GM18858 (cell line): ENCODE results near the gene NPAS3.

Source experiments
- ATAC-seq: cut with Tn5 transposase; IDR thresholded peaks from one replicate; pipeline ENCODE4 v1.9.1; 2021; ENCODE audit not compliant: unreplicated experiment

Gene NPAS3

DNA sequence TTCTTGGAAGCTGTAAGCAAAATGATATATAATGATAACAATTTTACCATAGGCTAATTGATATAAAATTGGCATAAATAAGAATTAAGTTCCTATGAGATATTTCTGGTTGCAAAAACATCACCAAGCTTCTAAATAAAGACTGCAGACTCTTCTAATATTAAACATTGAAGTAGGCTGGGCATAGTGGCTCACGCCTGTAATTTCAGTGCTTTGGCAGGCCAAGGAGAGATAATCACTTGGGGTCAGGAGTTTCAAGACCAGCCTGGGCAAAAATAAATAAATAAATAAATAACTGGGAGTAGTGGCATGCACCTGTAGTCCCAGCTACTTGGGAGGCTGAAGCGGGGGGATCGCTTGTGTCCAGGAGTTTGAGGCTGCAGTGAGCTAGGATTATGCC is 71.8 kb downstream of the NPAS3 start:
- ATAC-seq: no peak

DNA sequence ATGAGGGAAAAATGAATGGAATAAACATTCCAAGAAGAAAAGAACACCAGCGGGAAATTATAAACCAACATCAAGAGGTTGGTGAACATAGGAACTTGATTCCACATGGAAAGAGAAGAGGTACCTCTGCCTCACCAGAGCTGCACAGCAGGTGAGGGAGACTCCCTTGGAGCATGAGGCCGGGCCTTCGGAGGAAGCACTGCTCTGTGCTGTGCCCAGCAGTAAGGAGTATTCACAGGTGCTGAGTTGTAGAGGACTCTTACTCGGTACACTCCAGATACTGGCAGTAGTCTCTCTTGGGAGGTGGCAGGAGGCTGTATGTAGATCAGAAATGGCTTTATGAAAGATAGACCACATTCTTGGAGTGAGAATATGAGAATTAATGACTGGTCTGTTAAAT is 76.0 kb downstream of the NPAS3 start:
- no peak for ATAC-seq

DNA sequence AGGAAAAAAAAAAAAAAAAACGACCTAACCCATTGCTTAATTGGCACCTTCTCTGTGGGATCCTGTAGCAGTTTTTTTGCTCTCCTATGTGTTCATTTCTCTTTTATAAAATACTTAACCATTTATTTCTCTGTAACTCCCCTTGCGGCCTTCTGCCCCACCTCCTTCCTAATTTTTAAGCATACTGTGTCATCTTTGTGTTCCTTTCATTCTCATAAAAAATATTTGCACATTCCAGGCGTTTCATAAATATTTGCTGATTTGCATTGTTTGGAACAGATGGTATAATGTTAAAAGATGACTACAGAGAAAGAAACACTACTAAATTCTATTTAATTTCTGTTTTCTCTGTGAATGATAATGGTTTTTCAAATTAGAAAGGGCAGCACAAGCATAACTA is 77.9 kb downstream of the NPAS3 start:
- no peak for ATAC-seq

DNA sequence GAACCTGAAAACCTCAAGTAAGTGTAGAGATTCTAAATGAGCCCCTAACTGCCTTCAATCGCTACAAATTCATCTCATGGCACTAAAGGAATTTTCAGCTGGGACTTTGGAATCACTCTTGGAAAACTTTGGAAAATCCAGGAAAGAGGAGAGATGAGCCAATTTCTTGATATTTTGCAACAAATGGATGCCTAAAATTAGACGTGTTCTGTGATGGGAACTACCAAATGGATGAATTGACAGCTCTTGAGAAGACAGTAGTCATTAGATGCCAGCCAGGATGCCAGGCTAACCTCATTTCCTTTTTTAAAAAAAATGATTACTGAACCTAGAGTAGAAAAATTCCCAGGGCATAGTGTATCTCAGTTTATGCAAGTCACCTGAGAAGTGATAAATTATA is 78.3 kb downstream of the NPAS3 start:
- no peak for ATAC-seq

DNA sequence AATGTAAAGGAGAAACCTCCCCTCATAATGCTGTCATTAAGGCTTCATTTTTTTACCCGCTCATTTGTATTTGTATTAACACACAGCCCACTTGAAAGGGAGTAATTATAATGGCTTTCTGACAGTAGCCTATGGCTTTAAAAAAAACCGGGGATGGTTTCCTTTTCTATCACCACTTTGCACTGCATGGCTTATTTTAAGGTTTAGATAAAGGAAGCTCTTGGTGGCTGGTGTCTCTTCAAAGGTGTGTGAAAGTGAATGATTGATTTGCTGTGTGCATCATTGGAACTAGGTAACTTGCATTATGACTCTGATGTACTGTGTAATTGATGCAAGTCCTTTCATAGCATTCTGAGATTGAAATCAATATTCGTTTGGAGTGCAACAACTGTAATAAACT is 80.7 kb downstream of the NPAS3 start:
- ATAC-seq: no peak

DNA sequence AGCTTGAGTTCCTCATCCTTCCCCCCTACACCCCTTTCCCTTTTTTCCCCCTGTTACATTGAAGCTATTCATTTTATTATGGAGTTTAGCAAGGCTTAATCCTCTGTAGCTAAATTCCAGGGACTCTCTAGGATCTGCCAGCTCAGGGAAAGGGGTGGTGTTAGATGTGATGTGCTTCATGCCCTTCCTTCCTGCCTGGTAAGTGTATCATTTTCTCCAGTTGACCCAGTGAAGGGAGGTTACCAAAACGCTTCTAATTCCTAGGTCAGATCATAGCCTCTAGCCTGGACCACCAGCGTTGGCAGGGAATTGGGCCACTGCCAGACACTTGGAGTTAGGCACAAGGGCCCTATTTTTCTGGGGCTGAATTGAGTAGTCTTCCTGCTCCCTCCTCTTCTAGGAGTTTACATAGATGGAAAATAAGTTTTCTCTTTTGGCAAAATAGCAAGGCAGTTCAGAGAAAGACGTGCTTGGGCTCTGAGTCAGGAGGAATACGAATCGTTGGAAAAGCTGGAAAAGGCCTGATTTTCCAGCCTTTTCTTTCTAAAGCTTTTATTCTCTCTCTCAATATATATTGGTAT is 88.3 kb downstream of the NPAS3 start:
- no peak for ATAC-seq

DNA sequence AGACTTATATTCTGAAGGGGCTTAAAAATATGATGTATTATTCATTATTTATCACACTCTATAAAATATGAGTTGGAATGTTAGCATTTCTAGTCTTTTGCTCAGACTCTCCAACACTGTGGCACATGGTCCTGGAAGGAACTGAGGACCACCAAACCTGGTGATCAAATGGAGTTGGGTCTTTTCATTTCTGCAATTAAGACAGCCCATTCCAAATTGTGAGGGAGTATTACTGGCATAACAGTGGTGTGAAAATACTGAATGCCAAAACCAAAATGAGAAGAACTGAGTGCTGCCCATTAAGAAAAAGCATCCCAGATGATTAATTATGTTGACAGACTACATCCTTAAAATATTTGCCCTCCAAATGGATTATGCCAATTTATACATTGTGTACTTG is 90.8 kb downstream of the NPAS3 start:
- ATAC-seq: no peak

DNA sequence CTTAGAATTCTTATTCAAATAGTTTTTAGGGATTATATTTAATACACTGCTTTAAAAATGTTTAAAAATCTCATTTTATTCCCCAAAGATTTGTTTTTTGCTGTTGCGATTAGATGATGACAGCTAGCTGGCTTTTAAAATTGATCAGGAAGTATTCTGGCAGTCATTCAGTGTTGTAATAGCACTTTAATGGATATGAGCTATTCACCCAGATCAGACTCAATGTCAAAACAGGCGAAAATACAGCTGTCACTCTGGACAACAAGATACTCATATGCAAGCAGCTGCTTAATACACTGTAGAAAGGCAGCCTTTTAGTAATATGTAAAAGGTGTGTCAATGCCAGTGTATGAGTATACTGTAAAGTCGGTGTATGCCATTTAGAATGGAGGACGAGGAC is 91.7 kb downstream of the NPAS3 start:
- no peak for ATAC-seq

DNA sequence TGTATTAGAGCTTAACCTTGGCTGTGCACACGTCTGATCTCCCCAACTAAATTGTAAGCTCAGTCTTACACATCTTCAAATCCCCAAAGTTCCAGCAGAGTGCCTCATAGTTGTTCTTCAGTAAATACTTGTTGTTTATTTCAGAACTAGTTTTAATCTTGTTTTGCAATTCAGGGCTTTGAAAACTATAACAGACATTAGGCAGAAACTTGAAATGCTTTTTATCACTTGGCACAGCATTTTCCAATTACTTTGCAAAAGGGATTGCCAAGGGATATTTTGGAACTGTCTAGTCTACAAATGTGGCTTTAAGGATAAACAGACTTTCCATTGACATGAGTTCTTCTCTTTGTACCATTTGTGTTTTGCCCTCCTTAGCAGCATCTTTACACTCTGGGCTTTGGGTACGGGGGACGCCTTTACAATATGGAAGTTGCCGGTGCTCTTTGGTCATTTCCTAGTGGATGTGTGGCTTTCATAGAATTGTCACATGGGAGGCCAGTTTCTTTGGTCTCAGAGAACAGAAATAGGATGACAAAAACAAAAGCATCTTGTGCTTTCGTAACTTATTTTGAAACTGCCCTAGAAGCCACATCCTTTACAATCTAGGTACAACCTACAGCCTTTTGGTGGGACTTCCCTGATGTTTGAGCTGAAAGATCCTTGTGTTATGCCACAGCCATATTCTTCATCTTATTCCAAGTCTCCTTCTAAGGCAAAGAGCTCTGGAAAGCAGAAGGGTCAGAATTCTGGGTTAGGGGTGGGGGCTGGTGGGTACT is 96.9 kb downstream of the NPAS3 start:
- ATAC-seq: no peak

DNA sequence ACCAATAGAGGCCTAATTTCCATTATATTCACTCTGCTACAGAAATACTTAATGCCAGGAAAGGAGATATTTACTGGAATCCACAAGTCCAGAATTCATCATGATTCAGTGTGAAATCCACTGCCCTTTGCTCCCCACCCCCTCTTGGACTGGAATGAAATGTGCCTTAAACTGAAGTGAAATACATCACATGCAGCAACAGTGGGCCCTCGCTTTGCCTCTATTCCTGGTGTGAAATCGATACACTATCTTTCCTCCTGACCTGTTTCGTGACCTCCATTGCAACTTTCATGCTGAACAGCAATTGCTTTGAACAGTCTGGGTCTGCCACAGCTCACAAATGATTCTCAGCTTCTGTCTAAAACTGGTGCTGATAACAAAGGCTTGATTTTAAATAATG is 100.6 kb downstream of the NPAS3 start:
- no peak for ATAC-seq

DNA sequence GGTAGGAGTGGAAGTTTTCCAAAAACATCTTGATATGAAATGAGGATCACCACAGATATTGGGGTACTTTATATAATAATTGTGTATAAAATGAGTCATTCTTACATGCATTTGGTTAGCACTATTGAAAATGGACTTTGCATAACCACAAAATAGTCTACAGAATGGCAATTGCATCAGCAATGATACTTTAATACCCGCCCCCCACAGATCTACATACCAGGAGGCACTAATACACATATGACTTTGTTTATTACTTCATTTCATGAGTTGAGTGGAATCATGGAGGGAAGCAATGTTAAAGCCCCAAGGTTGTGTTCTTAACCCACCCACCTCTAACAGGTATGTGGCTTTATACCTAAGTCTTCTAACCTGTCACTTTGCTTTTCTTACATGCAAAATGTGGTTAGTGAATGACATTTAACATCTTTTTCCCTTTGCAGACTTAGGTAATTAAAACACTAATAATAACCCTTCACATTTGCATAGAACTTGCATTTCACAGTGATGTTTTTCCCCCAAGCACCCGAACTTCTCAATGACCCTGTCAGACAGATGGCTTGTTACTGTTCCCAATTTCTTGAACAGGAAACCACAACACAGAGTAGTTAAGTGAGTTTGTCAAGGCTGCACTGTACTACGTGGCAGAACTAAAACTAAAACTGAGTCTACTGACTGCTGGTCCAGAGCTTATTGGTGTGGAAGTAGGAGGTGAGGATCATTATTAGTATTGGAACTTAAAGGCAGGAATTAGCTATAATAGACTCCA is 101.9 kb downstream of the NPAS3 start:
- no peak for ATAC-seq

DNA sequence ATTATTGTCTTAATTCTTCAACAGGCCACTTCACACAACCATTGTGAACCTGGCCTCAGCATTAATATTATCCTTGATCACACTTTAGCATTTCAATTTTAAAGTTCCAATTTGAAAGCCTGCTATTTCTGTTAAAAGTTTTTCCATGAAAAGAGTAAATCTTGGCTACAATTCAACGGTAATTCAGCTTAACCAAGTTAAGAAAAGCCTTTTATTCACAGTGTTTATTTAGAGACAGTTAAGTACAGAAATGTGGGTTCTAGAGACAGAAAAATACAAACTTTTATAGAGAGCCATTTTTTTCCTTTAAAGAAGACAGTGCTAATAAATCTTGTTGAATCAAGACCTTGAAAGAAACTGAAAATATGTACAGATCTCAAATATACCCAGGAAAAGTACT is 103.9 kb downstream of the NPAS3 start:
- no peak for ATAC-seq

DNA sequence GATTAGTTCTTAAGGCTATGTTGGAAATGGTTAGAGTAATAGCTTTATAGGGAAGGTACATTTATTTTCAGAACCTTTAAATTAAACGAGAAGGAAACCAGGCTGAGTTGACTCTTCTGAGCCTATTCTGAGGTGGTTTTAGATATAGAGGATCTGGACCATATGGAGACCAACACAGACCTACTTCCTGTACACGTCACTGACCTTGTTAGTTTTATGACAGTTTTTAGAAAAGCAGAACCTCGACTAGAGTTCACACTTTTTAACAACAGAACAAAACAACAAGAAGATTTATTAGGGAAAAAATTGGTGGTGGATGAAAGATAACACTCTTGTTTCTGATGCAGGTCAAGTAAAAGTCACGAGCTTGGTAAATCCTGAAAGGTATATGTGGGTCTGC is 107.1 kb downstream of the NPAS3 start:
- no peak for ATAC-seq

DNA sequence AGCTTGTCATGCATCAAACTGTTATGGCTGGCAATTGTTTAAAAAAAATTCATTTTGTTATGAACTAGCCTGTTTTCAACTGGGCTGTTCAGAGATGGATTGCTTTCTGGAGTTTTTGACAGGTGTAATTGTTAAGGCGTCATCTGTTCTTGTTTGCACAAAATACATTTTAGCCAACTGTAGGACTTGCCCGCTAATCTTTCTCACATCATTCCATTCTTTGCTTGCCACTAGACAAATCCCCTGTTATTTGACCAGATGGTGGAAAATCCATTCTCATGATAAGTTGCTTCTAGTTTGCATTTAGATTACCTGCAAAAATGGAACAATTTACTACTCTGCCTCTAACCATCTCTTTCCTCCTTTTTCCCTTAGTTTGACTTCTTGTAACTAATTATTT is 114.3 kb downstream of the NPAS3 start:
- no peak for ATAC-seq

DNA sequence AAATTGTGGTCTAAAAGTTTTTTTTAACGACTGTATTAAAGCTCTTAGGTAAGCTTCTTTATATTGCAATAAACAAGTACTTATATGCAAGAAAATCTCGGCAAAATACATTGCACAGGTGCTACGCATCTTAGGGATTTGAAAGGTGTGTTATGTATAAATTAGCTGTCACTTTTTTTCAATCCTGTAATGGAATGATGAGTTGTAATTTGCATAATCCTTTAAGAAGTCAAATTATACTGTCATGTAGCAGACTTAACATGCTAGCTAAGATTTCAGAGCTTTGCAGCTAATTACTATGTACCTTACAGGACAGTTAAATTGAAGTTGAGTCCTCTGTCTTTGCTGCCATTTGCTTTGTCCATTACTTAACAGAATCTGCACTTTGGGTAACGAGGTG is 117.5 kb downstream of the NPAS3 start:
- ATAC-seq: no peak

DNA sequence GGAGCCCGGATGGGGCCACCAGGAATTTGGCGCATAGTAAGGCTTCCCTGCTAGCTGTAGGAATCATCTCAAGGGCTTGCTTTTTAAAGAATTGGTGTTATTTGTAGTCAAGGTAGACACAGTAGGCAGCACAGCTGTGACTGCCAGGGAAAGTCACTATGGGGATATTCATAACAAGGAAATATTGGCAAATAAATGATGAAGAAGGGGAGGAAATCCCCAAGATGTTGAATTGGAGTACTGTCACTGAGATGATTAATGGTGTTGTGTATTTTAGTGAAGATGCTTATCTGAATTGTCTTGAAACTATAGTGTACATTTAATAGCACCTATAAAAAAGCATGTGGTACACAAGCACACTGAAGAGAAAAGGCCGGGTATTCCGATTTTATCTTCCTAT is 118.9 kb downstream of the NPAS3 start:
- ATAC-seq: no peak

DNA sequence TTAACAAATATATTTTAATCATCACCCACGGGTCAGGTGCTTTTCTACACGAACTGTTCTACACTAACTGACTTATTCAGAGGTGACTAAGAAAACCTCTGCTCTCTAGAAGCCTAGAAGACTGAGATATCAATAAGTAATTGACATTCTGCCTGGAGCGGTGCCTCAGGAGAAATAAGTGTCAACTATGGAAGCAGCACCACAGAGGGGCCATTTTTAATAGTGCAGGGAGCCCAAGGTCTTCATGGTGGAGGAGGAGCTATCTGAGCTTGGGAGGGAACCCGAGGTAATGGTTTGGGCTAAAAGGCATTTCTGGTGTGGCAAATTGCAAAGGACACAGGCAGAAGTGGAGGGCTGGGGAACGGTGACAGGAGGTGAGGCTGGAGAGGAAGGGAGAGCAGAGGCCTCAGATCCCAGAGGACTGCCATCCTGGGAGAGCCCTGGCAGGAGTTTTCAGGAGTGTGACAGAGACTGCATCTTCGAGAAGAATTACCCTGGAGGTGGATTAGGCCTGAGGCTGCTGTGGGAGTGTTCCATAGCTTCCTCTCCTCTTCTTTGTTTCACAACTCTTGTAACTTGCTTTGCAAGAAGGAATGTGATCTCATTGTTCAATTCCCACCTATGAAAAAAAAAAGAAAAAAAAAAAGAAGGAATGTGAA is 123.1 kb downstream of the NPAS3 start:
- no peak for ATAC-seq

DNA sequence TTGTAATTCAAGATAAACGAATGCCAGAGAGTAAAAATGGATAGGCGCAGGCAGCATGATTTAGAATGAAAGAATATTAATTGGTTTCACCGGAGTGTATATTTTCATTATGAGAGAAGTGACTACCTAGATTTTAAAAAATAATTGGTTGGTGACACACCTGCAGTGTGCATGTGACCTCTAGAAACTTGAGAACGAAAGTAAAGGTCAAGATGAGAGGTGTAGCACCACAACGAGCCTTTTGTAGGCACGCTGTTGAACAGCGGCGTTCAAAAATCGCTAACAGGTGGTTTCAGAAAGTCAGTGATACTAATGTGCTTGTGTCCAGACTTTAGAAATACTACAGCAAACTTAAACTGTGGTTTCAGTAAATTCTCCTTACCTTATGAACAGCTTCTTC is 123.8 kb downstream of the NPAS3 start:
- ATAC-seq: no peak

DNA sequence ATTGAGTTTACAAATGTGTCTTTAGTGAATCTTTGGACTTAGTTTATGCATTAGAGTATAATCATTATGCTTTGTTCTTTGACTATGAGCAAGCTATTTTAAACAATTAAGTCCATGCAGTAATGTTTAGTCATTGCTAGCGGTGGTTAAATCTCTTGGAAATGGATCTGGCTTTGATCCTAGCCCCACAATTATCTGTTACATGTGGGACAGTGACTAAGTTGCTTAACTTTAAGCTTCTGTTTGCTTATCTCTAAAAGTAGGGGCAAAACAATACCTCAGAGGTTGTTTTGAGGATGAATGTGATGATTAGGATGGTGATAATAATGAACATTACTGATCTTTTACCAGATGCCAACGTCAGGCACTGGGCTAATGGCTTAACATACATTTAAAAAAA is 124.2 kb downstream of the NPAS3 start:
- ATAC-seq: no peak

DNA sequence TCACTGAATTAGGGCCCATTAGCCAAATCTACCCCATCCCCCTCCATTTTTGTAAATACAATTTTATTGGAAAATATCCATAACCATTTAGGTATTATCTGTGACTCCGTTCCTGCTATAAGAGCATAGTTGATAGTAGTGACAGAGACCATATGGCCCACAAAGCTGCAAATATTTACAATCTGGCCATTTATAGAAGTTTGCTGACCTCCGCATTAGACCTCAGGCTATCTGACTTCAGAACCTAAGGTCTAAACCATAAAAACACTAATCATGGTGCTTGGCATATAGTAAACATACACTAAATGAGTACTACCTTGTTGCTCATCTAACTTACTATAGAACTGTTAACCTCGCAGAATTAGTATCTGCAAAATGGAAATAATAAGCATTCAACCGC is 124.8 kb downstream of the NPAS3 start:
- no peak for ATAC-seq

DNA sequence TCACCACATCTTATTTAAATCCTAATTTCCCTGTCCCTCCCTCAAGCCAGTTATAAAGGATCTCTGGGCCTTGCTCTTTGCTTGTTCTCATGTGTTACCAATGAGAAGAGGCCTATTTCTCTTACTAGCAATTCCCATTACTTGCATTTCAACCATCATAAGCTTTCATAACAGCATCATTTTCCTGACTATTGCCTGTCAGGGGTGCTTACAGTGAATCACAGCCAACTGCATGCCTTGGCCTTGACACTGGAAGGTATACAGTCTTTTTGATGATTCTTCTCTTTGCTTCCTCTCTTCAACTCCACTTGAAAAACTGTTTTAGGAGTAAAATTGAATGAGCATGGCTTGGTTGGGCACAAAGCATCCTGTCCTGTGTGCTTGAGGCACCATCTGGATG is 127.0 kb downstream of the NPAS3 start:
- ATAC-seq: no peak

DNA sequence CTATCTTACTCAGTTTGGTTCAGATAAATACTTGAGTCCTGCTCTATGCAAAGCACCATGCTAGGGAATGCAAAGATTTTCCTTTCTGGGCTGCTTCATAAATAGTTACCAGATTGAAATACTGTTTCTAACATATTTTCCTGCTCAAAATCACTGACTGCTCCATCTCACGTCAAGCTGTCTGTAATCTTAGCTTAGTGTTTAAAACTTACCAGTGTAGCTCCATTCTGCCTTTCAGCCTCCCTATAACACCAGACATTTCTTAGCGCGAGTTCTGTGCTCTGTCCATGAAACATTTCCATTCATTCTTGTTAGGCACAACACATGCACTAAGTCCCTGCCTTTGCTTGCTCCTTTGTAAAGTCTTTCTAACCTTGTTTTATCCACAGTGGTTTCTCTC is 129.4 kb downstream of the NPAS3 start:
- no peak for ATAC-seq
